Caco-2 (cell line): ENCODE results near the gene HLCS. TPM values are rescaled to one million over a fixed set of nuclear protein-coding genes. Genes with fewer than 3 reads are reported as not detected.

Experiments
- BruUV-seq: library from RNA; stranded (reverse); fragments of 400-500 nt; replicated peaks from 2 replicates; lab custom pipeline; 2021; lab: Mats Ljungman, UMichigan
- CTCF ChIA-PET: fragments of 300-600 bp; sonication (Branson Sonifier 250); formaldehyde crosslinking; loops from one replicate; lab custom pipeline; 2022; ENCODE audit warnings: antibody characterized with exemption; lab: Charles Lee
- POLR2A ChIA-PET: fragments of 300-600 bp; sonication (Branson Sonifier 250); formaldehyde crosslinking; loops from one replicate; lab custom pipeline; 2022; ENCODE audit warnings: antibody characterized with exemption; lab: Charles Lee
- DNase-seq, 2 experiments: peaks; one replicate each; pipeline versions ENCODE4 v3.0.0 to v3.0.0-alpha.2; 2020 to 2022
- H3K27me3 ChIP-seq: replicated peaks from 2 replicates; pipeline ENCODE4 v1.6.0; 2011; ENCODE audit warnings: low read length; ENCODE audit not compliant: control insufficient read depth, insufficient read depth
- H3K36me3 ChIP-seq: 2 replicates; pipeline ENCODE4 v1.5.1; 2011; ENCODE audit warnings: low read length; ENCODE audit not compliant: control insufficient read depth, insufficient read depth
- H3K4me1 ChIP-seq: fragments of 250-450 bp; sonication (Bioruptor Pico); 2 replicates; pipeline ENCODE4 v1.5.1; 2020; ENCODE audit warnings: mild to moderate bottlenecking
- H3K4me3 ChIP-seq: 2 replicates; pipeline ENCODE4 v1.5.1; 2011; ENCODE audit warnings: low read depth, mild to moderate bottlenecking, control low read depth, low read length
- H3K9me3 ChIP-seq: fragments of 250-450 bp; sonication (Bioruptor Pico); 2 replicates; pipeline ENCODE4 v1.5.1; 2020; ENCODE audit warnings: mild to moderate bottlenecking, moderate library complexity
- H3K27ac Mint-ChIP-seq: one replicate; pipeline ENCODE4 v1.8.0; 2022; ENCODE audit warnings: mixed read lengths; ENCODE audit not compliant: unreplicated experiment
- H3K27me3 Mint-ChIP-seq: one replicate; pipeline ENCODE4 v1.8.0; 2022; ENCODE audit warnings: mixed read lengths; ENCODE audit not compliant: insufficient read depth, unreplicated experiment
- H3K36me3 Mint-ChIP-seq: one replicate; pipeline ENCODE4 v1.8.0; 2022; ENCODE audit warnings: mild to moderate bottlenecking, mixed read lengths; ENCODE audit not compliant: insufficient read depth, unreplicated experiment
- H3K4me1 Mint-ChIP-seq: one replicate; pipeline ENCODE4 v1.8.0; 2022; ENCODE audit warnings: low read depth, mixed read lengths; ENCODE audit not compliant: unreplicated experiment
- H3K4me3 Mint-ChIP-seq: one replicate; pipeline ENCODE4 v1.8.0; 2022; ENCODE audit warnings: mild to moderate bottlenecking, moderate library complexity, mixed read lengths; ENCODE audit not compliant: unreplicated experiment
- H3K9me3 Mint-ChIP-seq: one replicate; pipeline ENCODE4 v1.8.0; 2022; ENCODE audit warnings: mixed read lengths; ENCODE audit not compliant: unreplicated experiment
- intact Hi-C: fragments of 100-400 bp; cut with micrococcal nuclease; formaldehyde crosslinking; loops from one replicate; pipeline ENCODE4 v1.10.0; 2022; ENCODE audit not compliant: unreplicated experiment
- total RNA-seq: library from RNA; stranded (reverse); gene quantifications from 2 replicates; pipeline ENCODE4 v1.2.3, GENCODE V29; 2022
- TF ChIP-seq, protein P1 (sequence below), 2 experiments: fragments of 200-600 bp in 1 of 2; IDR thresholded peaks; 1 replicate in 1 of 2; 2 replicates in 1 of 2; pipeline versions ENCODE4 v1.5.1 to v1.8.0; 2011 to 2022; ENCODE audit warnings: antibody characterized with exemption in 1 of 2, control low read depth in 1 of 2, inconsistent platforms in 1 of 2, low read depth in 1 of 2, low read length in 1 of 2, mild to moderate bottlenecking in 1 of 2, moderate library complexity in 1 of 2; ENCODE audit not compliant: insufficient read depth in 1 of 2, severe bottlenecking in 1 of 2, unreplicated experiment in 1 of 2

The HLCS gene
- total RNA-seq, 1 experiment from 2014 or later: 26.2 TPM

DNA sequence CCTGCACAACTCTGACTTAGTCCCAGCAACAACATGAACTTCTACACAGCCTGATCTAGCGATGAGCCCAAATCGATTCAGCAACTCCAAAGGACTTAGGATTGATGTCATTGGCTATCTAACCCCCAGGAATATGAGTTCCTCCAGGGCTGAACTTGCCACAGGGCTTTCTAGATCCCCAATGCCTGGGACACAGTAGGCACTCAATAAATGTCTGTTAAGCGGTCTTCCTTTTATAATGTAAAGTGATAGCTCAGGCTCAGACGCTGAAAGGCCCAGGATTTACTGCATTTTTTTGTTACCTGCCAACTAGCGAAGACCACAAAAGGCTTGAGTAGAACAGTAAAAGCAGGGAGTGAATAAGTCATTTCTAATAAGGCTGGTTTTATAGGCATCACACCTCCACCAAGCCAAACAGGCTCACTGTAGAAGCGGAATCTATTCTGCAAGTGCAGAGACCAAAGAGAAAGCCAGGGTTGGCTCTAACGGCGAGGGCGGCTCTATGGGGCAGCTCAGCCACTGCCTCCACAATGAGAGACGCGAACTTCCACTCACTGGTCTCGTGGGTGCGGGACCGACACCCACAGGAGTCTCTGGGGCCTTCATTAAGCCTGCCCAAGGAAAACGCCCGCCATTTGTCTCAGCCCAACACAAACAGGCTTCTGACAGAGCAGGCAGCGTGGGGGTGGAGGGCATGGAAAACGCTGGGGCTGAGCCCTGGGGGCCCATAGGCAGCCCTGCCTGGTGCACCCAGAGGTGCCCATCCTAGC lies 52.0 kb downstream of the HLCS start:
- DNase-seq: no peak
- no TSS peak for BruUV-seq
- Mint-ChIP-seq H3K36me3 (peaks cover 19% of the 10 kb centered on the region), H3K4me1 (peaks cover 21% of the 10 kb centered on the region), H3K9me3 (no peaks in the 10 kb centered on the region), H3K27ac (no peak overlapping the region), H3K27me3 (no peaks in the 10 kb centered on the region), H3K4me3 (no peak overlapping the region)
- intact Hi-C loops: loop anchor here (5.0 kb wide), 1 partner anchor 282 kb away; no protein-coding TSS in a partner anchor
- POLR2A ChIA-PET: no interaction called here
- Histone ChIP-seq H3K4me3 (no peak overlapping the region), H3K9me3 (peaks cover 8% of the 10 kb centered on the region), H3K4me1 (peaks cover 31% of the 10 kb centered on the region), H3K27me3 (no peaks in the 10 kb centered on the region), H3K36me3 (no peaks in the 10 kb centered on the region)
- TF ChIP-seq, protein P1, sequence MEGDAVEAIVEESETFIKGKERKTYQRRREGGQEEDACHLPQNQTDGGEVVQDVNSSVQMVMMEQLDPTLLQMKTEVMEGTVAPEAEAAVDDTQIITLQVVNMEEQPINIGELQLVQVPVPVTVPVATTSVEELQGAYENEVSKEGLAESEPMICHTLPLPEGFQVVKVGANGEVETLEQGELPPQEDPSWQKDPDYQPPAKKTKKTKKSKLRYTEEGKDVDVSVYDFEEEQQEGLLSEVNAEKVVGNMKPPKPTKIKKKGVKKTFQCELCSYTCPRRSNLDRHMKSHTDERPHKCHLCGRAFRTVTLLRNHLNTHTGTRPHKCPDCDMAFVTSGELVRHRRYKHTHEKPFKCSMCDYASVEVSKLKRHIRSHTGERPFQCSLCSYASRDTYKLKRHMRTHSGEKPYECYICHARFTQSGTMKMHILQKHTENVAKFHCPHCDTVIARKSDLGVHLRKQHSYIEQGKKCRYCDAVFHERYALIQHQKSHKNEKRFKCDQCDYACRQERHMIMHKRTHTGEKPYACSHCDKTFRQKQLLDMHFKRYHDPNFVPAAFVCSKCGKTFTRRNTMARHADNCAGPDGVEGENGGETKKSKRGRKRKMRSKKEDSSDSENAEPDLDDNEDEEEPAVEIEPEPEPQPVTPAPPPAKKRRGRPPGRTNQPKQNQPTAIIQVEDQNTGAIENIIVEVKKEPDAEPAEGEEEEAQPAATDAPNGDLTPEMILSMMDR (IDR thresholded peaks at IDR 0.05; ENCODE audit: insufficient read depth in 1 of 2, low read depth in 1 of 2, low read length in 1 of 2, severe bottlenecking in 1 of 2, unreplicated experiment in 1 of 2): no peak
- CTCF ChIA-PET: no interaction called here

DNA sequence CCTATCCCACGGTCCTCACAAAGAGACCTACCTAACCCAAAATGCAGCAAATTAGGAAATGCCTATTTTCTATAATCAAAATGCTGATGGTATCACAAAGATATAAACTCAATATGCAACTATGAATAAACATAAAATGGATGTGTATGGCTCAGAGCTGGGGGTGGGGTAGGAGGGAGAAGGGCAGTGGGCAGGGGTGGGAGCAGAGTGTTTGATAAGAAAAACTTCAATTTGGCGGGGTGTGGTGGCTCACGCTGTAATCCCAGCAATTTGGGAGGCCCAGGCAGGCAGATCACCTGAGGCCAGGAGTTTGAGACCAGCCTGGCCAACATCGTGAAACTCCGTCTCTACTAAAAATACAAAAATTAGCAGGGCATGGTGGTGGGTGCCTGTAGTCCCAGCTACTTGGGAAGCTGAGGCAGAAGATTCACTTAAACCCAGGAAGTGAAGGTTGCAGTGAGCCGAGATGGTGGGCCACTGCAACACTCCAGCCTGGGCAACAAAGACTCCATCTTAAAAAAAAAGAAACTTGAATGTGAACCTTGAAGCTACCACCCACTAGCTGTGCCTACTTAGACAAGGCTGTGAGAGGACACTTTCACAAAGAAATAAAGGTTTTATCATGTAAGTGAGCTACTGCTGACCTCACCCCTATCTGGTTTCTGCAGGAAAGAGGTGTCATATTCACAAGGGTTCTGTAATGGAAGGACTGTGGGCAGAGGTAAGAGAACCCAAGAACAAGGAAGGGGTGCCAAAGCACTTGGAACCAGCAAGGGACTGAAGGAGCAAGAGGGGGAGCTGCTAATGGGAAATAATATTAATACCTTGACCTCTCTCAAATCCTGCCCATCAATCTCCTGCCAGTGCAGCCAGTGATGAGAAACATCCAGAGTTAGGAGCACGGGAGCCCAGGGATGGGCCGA lies 53.0 kb downstream of the HLCS start:
- Mint-ChIP-seq H3K4me3 (no peak overlapping the region), H3K27ac (no peak overlapping the region), H3K4me1 (peaks cover 14% of the 10 kb centered on the region), H3K27me3 (no peaks in the 10 kb centered on the region), H3K36me3 (peaks cover 19% of the 10 kb centered on the region), H3K9me3 (no peaks in the 10 kb centered on the region)
- Histone ChIP-seq H3K4me1 (peaks cover 32% of the 10 kb centered on the region), H3K36me3 (no peaks in the 10 kb centered on the region), H3K27me3 (no peaks in the 10 kb centered on the region), H3K4me3 (no peak overlapping the region), H3K9me3 (peaks cover 8% of the 10 kb centered on the region)
- ChIA-PET POLR2A (no interaction called here), CTCF (no interaction called here)
- intact Hi-C loops: no loop called here
- DNase-seq: no peak
- TF ChIP-seq, protein P1 (IDR thresholded peaks at IDR 0.05; ENCODE audit: insufficient read depth in 1 of 2, low read depth in 1 of 2, low read length in 1 of 2, severe bottlenecking in 1 of 2, unreplicated experiment in 1 of 2): no peak
- no TSS peak for BruUV-seq

DNA sequence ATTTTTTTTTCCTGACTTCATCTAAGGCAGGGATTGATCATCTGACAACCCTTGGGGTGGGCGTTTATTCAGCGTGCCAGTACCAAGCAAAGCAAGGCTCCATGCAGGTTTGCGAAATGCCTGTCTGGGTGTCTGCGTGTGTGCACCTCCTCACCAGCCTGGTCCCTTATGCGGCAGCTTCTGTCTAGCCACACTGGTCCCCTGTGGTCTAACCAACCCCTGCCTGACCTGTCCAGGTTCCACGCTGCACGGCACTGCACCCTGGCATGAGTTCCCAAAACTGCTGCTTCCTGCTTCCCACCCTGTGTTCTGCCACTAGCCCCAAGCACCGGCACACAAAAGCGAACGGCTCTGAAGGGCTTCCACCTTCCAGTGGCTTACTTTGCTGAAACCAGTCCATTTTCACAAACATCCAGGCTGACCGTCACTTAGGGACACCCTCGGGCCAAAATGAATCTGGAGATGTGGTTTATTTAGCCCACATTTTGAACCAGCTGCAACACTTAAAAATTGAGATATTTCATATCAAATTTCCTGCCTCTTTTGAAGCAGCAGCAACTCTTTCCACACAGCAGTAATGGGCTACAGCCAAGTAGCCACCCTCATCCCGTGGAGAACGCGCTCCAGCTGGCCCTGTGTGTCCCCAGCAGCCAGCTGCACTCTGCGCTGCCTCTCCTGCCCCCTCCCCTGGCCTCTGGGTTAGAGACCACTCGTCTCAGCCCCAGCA lies 55.7 kb downstream of the HLCS start:
- Histone ChIP-seq H3K4me3 (no peak overlapping the region), H3K27me3 (no peaks in the 10 kb centered on the region), H3K9me3 (peaks cover 8% of the 10 kb centered on the region), H3K36me3 (no peaks in the 10 kb centered on the region), H3K4me1 (peaks cover 26% of the 10 kb centered on the region)
- no TSS peak for BruUV-seq
- intact Hi-C loops: no loop called here
- peaks cover 10% of the 10 kb centered on the region for H3K4me1 Mint-ChIP-seq
- H3K27ac Mint-ChIP-seq: peak overlapping the region; percentile 99
- peaks cover 19% of the 10 kb centered on the region for H3K36me3 Mint-ChIP-seq
- POLR2A ChIA-PET: no interaction called here
- H3K4me3 Mint-ChIP-seq: no peak overlapping the region
- CTCF ChIA-PET: no interaction called here
- no peak for DNase-seq
- TF ChIP-seq, protein P1 (IDR thresholded peaks at IDR 0.05; ENCODE audit: insufficient read depth in 1 of 2, low read depth in 1 of 2, low read length in 1 of 2, severe bottlenecking in 1 of 2, unreplicated experiment in 1 of 2): no peak
- no peaks in the 10 kb centered on the region for H3K9me3 Mint-ChIP-seq
- H3K27me3 Mint-ChIP-seq: no peaks in the 10 kb centered on the region
